ENCODE measurements around the gene CNTN4.
"Not testable (repeated sequence)": the region's sequence is repeated elsewhere in the genome, so short reads cannot be mapped to it uniquely, and the experiment has no call there.

The CNTN4 gene

DNA sequence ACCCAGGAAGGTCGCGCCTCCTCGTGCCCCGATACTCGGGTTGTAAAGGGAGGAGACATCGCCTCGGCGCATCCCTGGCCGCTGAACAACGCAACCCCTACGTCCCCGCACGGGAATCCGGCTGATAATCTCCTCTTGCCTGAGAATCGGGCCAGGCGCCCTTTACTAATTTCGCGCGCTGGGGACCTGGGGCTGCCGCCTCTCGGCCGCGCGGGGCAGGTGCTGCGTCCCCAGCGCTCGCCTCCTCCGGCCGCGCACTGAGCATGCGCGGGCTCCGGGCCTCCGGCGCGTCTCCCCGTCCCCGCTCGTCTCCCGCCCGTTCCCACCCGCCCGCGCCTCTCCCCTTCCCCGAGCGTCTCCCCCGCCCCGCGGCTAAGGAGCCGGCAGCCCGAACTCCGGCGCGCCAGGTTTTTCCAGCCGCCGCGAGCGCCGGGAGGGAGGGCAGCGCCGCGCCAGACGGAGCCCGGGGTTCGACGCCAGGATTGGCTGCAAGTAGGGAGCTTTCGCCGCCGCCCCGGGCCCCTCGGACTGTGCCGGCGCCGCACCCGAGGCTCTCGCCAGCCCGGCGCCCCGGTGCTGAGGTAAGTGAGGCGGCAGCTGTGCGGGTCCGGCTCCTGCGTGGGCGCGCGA is at the start of gene CNTN4:
TSS of gene CNTN4 (plus strand) at position 469 of the 630 bp plus-strand sequence.
- peak; percentile 52 for DNase-seq

DNA sequence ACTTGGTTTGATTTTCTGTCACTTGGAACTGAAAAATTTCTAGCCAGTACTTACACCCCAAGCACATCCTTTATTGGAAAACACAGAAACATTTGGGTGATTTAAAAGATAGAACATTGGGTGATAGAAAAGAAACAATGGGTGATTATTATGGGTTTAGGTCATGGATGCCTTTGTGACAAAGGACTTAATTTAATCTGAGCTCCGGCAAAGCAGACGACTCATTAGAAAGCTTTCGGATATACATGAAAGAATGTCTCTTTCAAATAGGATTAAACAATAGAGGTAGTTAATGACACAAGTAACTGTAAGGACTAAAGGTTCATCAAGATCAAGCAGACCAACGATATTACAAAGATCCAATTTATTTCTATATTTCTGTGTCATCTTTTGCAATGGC is 37.3 kb upstream of the CNTN4 start:
- no peak for DNase-seq

DNA sequence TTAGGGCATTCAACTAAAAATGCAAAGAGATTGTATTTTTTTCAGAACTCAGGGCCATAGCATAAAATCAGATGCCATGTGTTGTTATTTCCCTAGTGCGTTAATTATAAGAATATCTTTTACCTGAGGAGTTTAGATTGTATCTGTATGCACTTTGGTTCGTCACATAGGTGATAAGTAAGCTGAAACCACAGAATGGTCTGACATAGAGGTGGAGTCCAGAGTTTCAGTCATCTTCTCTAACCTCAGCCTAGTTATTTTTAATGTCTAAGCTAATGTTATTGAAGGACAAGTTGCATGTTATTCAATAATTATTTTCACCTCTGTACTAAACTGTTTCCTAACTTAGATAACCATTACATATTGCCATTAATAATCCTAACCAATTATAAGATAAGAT is 27.1 kb upstream of the CNTN4 start:
- DNase-seq, result no peak

DNA sequence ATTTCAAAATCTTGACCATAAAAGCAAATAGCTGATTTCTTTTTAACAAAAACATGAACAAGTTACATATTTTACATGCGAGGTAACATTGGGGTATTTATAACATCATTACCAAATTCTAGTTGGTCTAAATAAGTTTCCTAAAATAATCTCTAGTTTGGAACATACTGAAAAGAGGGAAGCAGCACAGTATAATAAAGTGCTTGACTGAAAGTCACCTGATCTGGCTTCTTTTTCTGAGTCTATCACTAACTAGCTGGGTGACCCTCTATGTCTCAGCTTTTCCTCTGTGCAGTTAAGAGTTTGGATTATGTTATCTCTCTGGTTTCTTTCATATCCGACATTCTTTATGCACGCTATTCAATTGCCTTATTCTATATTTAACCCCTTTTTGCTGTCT is 19.8 kb upstream of the CNTN4 start:
- no peak for DNase-seq

DNA sequence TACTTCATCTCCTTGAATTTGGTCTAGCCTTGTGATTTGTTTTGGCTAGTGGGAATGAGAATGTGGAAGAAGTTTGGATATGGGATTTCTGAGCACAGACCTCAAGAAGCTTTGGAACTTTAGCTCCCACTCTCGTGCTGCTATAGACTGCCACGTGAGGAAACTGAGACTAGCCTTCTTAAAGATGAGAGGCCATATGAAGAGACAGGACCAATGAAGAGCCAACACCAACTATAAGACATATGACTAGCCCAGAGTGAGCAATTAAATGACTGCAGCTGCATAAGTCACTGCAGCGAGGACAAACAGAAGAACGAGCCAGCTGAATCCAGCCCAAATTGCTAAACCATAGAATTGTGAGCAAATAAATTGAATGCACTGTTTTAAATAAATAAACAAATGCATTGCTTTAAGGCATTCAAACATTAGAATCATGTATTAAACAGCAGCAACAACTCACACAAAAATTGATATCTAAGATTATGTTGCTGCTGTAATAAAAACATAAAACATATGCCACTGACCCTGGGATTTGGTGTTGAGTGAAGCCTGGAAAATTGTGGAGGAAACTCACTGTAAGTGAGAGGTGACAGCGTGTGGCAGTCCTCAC is 15.7 kb upstream of the CNTN4 start:
- DNase-seq, result no peak

DNA sequence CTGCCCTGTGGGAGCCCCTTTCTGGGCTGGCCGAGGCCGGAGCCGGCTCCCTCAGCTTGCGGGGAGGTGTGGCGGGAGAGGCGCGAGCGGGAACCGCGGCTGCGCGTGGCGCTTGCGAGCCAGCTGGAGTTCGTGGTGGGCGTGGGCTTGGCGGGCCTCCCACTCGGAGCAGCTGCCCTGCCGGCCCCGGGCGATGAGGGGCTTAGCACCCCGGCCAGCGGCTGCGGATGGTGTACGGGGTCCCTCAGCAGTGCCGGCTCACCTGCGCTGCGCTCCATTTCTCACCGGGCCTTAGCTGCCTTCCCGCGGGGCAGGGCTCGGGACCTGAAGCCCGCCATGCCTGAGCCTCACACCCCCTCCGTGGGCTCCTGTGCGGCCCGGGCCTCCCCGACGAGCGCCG is 15.1 kb upstream of the CNTN4 start:
- not testable (repeated sequence) for DNase-seq

DNA sequence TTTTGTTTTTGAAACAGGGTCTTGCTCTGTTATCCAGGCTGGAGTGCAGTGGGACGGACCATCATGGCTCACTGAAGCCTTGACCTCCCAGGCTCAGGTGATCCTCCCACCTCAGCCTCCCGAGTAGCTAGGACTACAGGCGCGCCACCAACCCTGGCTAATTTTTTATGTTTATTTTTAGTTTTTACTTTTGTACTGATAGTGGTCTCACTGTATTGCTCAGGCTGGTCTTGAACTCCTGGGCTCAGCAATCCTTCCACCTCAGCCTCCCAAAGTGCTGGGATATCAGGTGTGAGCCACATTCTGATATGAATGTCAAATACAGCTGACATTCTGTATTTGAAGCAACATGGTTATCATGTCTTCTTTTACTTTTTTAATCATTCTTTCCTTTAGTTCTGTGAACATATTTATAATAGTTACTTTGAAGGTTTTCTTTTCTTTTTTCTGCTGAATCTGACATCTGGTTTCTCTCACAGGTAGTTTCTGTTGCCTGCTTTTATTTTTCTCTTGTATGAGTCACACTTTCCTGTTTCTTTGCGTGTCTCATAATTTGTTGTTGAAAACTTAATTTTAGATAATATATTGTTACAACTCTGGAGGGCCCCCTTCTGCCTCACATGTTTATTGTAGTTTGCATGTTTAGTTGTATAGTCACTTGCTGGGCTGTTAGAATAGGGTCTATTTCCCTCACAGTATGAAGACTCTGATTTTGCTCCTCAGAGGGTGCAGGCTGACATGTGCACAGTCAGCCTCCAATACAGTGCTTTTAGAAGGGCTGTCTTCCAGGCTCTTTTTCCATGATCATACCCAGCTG is 8.4 kb upstream of the CNTN4 start:
- DNase-seq, result no peak

DNA sequence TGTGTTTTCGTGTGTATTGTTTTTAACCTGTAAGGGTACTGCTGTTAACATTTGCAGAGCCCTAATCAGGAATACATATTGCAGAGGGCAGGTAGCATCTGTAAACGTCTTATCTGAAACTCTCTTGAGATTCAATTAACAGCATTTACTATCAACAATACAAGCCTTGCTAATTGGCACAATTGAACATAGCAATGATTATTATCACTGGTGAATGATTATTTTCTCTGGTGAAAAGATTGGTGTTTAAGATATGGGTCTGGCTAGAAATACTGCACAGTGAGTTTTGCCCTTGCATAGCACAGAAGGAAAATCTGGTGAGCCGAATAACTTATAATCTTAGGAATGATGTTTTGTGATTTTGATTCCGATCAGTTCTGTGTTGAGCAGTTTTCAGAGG is 5.9 kb upstream of the CNTN4 start:
- no peak for DNase-seq

DNA sequence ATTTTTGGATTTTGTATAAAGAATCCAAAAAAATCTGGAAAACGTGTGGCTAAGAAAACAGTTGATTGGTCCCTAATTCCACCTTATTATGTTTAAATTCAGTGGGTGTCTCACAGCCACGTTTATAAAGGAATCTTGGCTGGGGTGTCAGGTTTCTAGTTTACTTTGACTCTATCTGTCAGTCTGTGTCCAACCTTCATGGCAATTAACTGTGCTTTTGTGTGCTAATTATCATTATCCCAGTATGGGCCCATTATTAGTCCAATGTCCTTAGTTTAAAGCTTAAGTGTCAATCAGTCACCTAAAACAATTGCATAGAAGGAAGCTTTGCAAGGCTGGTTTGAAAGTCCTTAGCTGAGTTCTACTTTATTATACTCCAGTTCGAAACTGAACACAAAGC is 3.7 kb upstream of the CNTN4 start:
- no peak for DNase-seq

DNA sequence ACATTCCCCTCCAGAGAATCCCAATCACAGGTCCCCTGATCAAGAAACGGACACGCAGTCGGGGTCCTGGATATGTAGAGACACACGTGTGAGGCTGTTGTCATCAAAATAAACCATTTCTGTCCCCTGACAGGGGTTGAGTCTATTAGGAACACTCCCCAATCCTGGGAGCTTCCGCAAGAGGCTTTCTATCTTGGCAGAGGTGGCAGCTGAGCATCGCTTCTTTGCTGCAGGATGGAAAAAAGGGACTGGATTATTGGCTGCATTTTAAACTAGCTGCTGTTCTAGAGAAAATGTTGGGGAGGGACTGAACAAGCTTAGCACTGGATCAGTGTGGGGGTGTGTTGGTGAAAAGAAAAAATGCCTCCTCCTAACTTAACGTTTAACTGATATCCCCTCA is 2.5 kb upstream of the CNTN4 start:
- DNase-seq, result no peak

DNA sequence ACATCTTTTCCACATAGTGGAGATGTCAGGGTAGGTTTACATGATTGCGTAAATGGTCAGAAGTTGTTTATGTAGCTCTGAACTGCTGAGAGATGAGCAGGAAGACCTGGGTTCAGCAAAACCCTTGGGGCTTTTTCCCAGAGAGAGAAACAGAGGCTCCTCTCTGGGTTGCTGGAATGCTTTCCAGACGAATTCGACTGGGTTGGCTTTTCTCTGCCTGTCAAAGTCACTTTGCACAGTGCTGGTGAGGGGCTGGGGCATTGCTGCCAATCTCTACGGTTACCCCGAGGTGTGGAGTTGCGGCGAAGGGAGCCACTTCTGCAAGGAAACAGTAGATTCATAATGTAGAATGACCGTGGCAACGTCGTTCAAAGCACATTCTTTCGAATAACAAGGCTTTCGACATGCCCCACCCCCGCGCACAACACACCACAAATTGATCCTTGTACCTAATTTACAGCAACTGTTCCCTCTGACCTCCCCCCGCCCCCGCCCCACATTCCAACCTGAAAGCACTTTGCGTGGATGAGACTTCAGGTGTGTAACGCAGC is 950 bp upstream of the CNTN4 start:
- DNase-seq, result no peak

DNA sequence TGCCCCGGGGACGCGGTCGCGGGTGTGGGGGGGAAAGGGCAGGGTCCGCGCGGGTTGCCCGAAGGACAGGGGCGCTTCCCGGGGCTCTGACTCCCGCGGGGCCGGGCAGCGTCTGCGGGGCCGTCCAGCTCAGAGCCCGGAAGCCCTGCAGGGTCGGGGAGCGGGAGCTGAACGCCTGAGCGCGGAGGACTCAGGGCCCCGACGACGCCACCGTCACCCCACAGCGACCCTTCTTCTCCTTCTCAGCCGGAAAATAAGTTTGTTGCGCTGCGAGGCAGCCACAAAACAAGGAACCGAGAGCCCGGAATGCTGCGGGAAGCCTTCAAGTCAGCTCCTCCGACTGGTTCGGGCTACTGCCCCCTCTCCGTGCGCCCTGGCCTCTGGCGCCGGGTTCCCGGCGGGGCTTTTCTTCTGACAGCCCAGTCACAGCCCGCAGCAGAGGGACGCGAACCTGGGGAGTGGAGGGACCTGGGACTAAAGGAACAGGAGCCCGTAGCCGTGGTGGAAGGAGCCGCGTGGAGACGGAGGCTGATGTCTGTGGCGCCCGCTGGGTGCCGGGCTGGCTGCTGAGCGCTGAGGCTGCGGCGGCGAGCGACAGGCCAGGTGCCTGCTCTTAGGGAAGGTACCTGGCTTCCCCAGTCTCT is 484 bp downstream of the CNTN4 start:
- DNase-seq, result no peak

DNA sequence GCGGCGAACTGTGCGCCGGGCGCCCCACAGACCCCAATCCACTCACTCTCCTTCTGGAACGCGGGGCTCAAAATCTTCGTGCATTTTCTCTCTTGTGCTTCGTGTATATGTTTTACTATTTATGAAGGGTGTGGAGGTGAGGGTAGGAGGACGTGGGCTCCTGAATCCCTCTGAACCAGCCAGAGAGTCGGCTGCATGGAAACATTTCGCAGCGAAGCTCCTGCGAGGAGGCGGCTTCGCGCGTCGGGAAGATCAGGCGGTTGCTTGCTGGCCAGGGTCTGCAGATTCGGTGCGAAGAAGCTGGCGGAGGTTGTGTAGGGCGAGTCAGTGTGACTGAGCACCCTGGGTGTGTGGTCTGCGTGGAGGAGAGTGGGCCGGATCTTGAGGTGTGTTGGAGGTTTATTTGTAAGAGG is 1.1 kb downstream of the CNTN4 start:
- DNase-seq, result no peak

DNA sequence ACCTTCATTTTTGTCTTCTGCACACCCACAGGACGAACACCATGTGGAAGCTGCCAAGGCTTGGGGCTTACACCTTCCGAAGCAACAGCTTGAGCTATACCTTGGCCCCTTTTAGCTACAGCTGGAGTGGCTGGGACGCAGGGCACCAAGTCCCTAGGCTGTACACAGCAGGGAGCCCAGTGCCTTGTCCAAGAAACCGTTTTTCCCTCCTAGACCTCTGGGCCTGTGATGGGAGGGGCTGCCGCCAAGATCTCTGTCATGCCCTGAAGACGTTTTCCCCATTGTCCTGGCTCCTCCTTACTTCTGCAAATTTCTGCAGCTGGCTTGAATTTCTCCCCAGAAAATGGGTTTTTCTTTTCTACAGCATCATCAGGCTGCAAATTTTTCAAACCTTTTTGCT is 7.8 kb downstream of the CNTN4 start:
- no peak for DNase-seq

DNA sequence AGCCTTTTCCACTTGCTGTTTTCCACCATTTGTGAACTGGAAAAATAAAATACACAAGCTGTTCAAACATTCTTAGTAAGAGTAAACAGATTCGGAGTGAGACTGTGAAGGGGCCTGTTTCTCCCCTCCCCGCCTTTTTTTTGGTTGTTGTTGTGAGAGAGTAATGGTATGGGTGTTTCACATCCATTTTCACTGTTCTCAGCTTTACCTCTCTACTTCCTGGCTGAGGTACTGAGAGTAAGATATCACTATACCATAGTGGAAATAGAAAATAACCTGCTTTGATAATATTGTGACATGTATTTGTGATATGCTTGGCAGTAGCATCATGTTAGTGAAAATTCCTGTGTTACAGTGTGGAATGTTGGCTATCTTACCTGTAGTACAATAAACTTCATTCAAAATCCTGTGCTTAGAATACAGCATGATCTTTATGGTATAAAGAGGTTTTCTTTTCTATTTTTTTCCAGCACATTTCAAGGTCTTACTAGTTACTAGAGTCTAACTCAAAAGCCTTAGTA is 12.0 kb downstream of the CNTN4 start:
- no peak for DNase-seq

DNA sequence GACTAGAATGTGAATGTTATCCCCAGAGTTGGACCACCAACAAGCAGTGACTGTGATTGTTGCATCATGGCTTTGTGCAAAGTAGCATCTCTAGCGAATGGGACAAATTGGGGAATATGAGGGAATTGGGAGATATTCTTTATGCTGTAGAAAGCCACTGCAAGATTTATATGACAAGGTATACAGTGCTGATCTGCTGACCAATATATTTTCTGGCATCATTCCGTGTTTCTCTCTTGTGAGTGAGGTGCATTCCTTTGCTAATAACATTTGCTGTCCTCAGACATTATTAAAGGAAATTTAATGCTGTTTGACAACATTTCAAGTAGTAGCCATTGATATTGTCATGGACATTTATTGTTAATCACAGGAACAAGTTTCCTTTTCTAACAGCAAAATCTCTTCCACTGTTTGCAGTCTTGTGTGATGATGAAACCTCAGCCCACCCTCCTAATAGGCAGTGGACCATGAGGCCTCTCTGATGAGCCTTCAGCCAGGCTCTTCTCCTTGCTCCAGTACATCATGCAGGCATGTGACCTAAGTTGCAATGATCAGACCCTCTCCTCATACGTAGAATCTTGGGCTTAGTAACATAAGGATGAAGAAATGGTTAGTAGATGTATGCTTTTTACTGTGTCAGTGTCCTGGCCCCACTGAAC is 16.1 kb downstream of the CNTN4 start:
- no peak for DNase-seq

DNA sequence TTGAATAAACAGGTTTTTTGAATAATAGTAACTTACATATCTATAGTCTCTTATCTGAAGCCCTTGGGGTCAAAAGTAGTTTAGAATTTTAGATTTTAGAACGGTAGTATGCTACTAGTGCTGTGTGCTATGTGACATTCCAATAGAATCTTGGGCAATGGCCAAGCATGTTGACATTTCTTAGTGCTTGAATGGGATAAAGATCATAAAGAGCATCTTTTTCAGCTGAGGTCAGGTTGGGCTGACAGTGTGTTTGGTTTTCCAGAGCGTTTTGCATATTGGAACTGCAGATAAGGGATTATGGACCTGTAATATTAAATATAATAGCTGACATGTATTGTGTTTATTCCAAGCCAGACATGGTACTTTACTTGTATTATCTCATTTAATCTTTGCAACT is 32.1 kb downstream of the CNTN4 start:
- no peak for DNase-seq

DNA sequence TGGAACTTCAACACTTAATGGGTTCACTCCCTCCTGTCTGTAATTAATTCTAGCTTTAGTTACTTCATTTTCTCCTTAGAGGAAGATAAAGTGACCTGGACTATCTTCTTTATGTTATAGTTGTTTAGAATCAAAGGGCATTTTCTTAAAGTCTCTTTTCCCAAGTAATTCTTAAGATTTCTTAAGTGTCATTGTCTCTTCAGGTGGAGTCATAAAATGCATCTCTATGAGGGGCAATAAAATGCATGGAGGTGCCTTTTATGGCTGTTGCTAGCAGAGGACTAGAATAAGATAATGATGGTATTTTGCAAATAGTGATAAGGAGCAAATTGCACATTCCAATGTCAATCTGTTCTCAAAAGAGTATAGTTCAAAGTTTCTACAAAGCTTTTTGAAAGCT is 34.5 kb downstream of the CNTN4 start:
- no peak for DNase-seq

DNA sequence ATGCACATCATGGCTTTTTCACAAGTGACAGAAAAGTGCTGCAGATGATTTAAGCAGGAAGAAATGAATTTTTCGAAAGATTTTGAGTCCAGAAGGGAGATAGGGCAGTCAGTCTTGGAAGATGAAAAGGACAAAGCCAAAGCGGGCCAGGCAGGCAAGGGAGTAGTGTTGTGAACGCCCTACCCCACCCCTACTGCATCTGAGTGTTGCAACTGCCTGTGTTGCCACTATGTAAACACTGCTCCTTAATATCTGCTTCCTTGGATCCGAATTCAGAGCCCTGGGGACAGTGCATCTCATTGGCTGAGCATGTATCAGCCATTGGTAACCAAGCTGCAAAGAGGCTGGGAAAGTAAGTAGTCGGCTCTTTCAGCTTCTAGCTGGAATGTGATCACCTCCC is 39.0 kb downstream of the CNTN4 start:
- no peak for DNase-seq

DNA sequence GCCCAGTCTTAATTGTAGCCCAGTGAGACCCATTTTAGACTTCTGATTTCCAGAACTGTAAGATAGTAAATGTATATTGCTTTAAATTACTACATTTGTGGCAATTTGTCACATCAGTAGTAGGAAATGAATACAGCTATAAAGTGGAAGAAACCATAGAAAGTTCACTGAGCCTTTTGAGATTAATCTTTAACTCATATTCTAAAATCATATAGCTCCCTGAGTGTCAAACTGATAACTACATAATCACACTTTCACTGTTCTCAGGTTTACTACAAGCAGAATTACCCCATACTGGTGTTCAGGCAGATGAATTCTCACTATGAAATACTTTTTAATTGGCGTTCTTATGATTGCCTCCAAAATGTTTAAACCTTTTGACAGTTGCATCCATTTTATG is 42.8 kb downstream of the CNTN4 start:
- DNase-seq, result no peak

DNA sequence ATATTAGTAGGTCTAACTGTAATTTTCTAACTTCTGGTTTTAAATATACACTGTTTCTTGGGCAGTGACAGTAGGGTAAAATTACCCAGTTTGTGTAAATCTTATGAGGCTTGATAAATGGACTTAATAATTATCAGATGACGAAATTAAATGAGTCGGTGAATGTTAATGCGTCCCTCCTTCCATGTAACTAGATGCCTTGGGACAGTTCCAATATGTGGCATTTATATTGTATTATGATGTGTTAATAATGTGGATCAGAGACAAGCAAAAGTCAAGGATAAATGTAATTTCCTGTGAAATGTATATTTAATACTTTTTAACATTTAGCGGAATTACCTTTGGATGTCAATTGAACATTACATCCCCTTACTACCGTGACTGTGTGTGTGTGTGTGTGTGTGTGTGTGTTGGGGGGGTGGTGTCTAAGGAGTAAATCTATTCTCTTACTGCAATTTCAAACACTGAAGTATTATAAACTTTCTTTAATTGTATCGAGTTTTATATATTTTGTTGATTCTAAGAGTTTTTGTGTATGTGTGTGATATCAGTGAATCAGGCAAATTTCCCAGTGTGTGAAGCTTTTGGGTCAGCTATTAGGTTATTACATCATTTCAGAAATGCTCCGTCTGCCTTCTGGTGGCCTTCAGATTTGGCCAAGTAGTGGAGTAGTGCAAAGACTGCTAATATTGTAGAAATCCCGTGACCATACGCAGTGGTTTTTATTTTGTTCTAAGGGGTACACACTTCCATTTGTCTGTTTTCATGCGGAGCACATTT is 50.1 kb downstream of the CNTN4 start:
- DNase-seq, result no peak

DNA sequence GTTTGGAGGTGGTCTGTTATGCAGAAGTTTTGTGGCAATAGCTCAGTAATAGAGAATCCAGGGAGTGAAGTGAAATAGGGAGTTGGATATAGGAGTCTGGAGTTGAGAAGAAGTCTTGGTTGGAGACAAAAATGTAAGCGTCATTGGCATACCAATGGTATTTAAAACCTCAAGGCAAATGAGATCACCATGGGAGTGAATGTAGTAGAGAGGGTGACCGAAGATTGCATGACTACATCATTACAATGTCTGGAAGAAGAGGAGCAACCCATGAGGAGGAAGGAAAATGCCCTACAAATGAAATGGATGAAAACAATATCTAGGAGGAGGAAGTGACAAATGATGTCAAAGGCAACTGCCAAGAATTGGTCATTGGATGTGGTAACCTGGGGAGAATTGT is 54.4 kb downstream of the CNTN4 start:
- DNase-seq, result no peak
